GM10248 (cell line): ENCODE results near the gene BATF3.

Source experiments
- CTCF ChIA-PET: fragments of 300-600 bp; sonication (Branson Sonifier 250); formaldehyde crosslinking; extraction: SDS; loops from one replicate; lab custom pipeline; 2021; ENCODE audit warnings: antibody characterized with exemption; lab: Yijun Ruan, JAX
- POLR2A ChIA-PET: fragments of 350-650 bp; sonication (Branson Sonifier 250); formaldehyde crosslinking; extraction: SDS; loops from one replicate; lab custom pipeline; 2020; ENCODE audit warnings: antibody characterized with exemption; lab: Yijun Ruan, JAX
- DNase-seq: peaks from one replicate; pipeline ENCODE4 v3.0.0; 2012; ENCODE audit errors: extremely low spot score
- CTCF ChIP-seq: IDR thresholded peaks from 2 replicates; pipeline ENCODE4 v1.5.1; 2012; ENCODE audit warnings: mild to moderate bottlenecking, low read depth; ENCODE audit errors: extremely low read depth, missing control alignments, control extremely low read depth

BATF3 gene

GRCh38 chr1:212691561-212692071, 8.0 kb downstream of the BATF3 start:
- DNase-seq, result no peak
- ChIA-PET POLR2A (no interaction called here), CTCF (interaction anchor here (0.8 to 1.7 kb wide), 2 partner anchors 20 to 25 kb away, joined by 3 read pairs; no protein-coding TSS in a partner anchor)
- no peak for TF ChIP-seq CTCF

GRCh38 chr1:212690816-212691403, 8.7 kb downstream of the BATF3 start:
- DNase-seq, result no peak
- ChIA-PET CTCF (interaction anchor here (0.8 to 1.7 kb wide), 5 partner anchors 11 to 59 kb away, joined by 3 to 5 read pairs (median 4); no protein-coding TSS in a partner anchor), POLR2A (no interaction called here)
- no peak for TF ChIP-seq CTCF

GRCh38 chr1:212689758-212690529, 9.7 kb downstream of the BATF3 start:
- no peak for TF ChIP-seq CTCF
- DNase-seq, result no peak
- ChIA-PET CTCF (interaction anchor here (1.0 to 1.7 kb wide), 5 partner anchors 10 to 80 kb away, joined by 3 to 5 read pairs (median 4); no protein-coding TSS in a partner anchor), POLR2A (no interaction called here)

GRCh38 chr1:212689196-212689725, 10.4 kb downstream of the BATF3 start:
- POLR2A ChIA-PET, result no interaction called here
- no peak for TF ChIP-seq CTCF
- CTCF ChIA-PET, result interaction anchor here (1.0 to 1.7 kb wide), 4 partner anchors 9 to 81 kb away, joined by 3 to 5 read pairs (median 4); no protein-coding TSS in a partner anchor
- DNase-seq, result no peak

GRCh38 chr1:212688341-212689047, 11.1 kb downstream of the BATF3 start:
- no peak for TF ChIP-seq CTCF
- ChIA-PET POLR2A (no interaction called here), CTCF (interaction anchor here (1.0 to 1.2 kb wide), 3 partner anchors 13 to 82 kb away, joined by 3 to 5 read pairs (median 3); no protein-coding TSS in a partner anchor)
- no peak for DNase-seq

- DNase-seq, result no peak
- CTCF ChIA-PET, result interaction anchor here (1.1 kb wide), 1 partner anchor 23 kb away, joined by 5 read pairs; no protein-coding TSS in a partner anchor
- no peak for TF ChIP-seq CTCF
- POLR2A ChIA-PET, result no interaction called here
These were observed 11.8 kb downstream of the BATF3 start for GRCh38 chr1:212687811-212688210.
